ENCODE measurements around the gene APOC4.
"Not testable (repeated sequence)": the region's sequence is repeated elsewhere in the genome, so short reads cannot be mapped to it uniquely, and the experiment has no call there.

Gene APOC4

DNA sequence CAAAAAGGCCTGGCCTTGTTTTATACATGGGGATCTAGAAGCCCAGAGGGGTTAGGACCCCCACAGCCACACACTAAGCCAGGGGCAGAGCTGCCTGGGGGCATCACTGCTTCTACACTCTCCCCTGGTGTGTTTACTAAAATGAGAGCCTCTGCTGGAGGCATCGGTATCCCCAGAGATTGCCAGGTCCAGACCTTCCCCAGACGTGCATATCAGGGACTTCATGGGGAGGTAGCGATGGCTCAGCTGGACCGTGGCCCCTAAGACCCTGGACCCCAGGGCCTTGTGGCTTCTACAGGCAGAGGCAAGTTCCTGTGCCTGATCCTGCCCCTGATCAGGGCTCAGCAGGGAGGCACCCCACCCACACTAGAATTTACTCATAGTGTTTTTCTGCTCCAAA, 26.6 kb downstream of the APOC4 start:
- H3K27ac ChIP-seq, result no peak overlapping the region

DNA sequence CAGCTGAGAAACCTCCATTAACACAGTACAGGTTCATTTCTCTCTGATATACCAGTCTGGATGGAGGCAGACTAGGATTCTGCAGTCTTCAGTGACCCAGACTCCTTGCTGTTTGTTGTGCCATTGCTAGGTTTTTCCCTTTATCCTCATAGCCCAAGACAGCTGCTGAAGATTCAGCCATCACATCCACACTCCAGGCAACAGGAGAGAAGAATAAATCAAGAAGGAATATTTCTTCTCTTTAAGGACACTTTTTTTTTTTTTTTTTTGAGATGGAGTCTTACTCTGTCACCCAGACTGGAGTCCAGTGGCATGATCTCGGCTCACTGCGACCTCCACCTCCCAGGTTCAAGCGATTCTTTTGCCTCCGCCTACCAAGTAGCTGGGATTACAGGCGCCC, 27.4 kb downstream of the APOC4 start:
- no peak for TF ChIP-seq ZFX (IDR thresholded peaks at IDR 0.05)
- TF ChIP-seq CTCF (conservative IDR thresholded peaks at IDR 0.05), result no peak
- H3K27ac ChIP-seq, result no peak overlapping the region

More for the DNA sequence above, 26.6 kb downstream of the APOC4 start:
- no peak for TF ChIP-seq ZFX (IDR thresholded peaks at IDR 0.05)
- TF ChIP-seq CTCF (conservative IDR thresholded peaks at IDR 0.05), result no peak

GRCh38 chr19:44971451-44971850, 29.4 kb downstream of the APOC4 start:
- H3K27ac ChIP-seq, result not testable (repeated sequence)

DNA sequence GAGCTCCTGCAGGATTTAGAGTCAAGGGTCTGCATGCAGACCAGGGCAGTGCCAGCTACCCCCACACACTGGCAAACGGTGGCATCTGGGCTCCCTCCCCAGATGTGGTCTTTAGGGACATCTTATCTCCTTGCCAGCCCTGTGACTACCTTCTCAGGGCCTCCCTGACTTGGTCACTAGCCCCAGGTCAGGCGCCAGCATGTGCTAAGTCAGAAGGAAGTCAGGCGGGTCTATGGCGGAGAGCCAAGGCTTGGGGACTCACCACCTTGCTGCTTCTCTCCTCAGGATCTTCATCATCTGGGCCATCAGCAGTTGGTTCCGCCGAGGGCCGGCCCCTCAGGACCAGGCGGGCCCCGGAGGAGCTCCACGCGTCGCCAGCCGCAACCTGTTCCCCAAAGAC, 30.8 kb downstream of the APOC4 start:
- no peak overlapping the region for H3K27ac ChIP-seq
- TF ChIP-seq CTCF (conservative IDR thresholded peaks at IDR 0.05) (no peak), ZFX (IDR thresholded peaks at IDR 0.05) (no peak)

DNA sequence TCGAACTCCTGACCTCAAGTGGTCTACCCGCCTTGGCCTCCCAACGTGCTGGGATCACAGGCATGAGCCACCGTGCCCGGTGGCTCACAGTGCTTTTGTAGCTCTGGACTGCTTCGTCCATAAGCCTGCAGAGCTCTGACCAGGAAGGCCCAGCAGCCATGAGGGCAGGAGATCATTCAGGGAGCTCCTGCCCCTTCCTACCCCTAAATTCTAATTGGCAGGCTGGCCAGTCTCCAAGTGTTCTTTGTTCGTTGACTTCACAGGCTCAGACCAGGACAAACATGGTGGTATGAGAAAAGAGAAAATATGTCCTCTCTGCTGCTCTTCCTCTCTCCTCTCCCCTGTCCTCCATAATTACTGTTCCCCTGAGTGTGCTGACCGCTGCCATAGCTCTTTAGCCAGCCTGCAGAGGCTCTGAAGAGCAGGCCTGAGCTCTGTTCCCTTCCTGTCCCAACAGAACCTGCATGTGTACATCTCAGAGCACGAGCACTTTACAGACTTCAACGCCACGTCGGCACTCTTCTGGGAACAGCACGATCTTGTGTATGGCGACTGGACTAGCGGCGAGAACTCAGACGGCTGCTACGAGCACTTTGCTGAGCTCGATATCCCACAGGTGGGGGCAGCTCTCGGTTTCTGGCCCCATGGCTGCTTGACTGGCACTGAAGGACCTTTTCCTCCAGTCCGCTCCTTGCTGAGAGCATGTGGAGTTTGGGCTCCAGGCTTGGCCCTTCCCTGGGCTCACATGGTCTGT, 32.1 kb downstream of the APOC4 start:
- no peak overlapping the region for H3K27ac ChIP-seq
- no peak for TF ChIP-seq CTCF (conservative IDR thresholded peaks at IDR 0.05)
- TF ChIP-seq ZFX (IDR thresholded peaks at IDR 0.05), result no peak

- TF ChIP-seq ZFX (IDR thresholded peaks at IDR 0.05) (no peak), CTCF (conservative IDR thresholded peaks at IDR 0.05) (no peak)
Measured at GRCh38 chr19:44974857-44975256, 32.8 kb downstream of the APOC4 start.

GRCh38 chr19:44975444-44975843, 33.4 kb downstream of the APOC4 start:
- no peak overlapping the region for H3K27ac ChIP-seq
- TF ChIP-seq CTCF (conservative IDR thresholded peaks at IDR 0.05), result no peak
- TF ChIP-seq ZFX (IDR thresholded peaks at IDR 0.05), result no peak

More at GRCh38 chr19:44974857-44975256, 32.8 kb downstream of the APOC4 start:
- no peak overlapping the region for H3K27ac ChIP-seq

- H3K27ac ChIP-seq, result no peak overlapping the region
- TF ChIP-seq CTCF (conservative IDR thresholded peaks at IDR 0.05) (no peak), ZFX (IDR thresholded peaks at IDR 0.05) (no peak)
Measured at GRCh38 chr19:44984005-44984404, 42.0 kb downstream of the APOC4 start.

Data from C4-2B (cell line).